ENCODE data around the gene LASP1NB.
A peak's percentile ranks its signal among the peaks of the same experiment; 100 is the strongest.

LASP1NB gene

DNA sequence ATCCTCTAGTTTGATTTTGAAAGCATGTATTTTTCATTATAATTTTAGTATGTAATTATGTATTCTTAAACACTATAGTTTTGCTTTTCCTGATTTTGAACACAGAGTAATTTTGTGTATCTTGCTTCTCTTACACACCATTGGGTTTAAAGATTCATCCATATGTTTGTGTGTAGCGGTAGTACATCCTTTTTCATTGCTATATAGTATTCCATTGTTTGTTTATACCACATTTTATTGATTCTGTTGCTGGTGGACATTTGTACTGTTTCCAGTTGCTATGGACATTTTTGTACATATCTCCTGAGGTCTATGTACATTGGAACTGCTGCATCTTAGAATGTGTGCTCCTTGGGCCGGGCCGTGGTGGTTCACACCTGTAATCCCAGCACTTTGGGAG lies 20.5 kb upstream of the LASP1NB start:
- Mint-ChIP-seq H3K27ac (no peak overlapping the region), H3K9me3 (no peaks in the 10 kb centered on the region), H3K4me3 (no peak overlapping the region), H3K36me3 (ENCODE audit: low read depth) (peaks cover 41% of the 10 kb centered on the region), H3K27me3 (no peaks in the 10 kb centered on the region), H3K4me1 (ENCODE audit: low read depth) (peaks cover 57% of the 10 kb centered on the region)
- no peak for DNase-seq
- intact Hi-C loops (cut with micrococcal nuclease) = no loop called here
- CTCF ChIA-PET = interaction anchor here (0.7 to 1.2 kb wide), 2 partner anchors 11 to 24 kb away, joined by 3 to 4 read pairs; no protein-coding TSS in a partner anchor
- ATAC-seq = no peak
- TF ChIP-seq CTCF (IDR thresholded peaks at IDR 0.05) = no peak
- POLR2A ChIA-PET = interaction anchor here (0.7 to 4.5 kb wide), 3 partner anchors 9 to 50 kb away, joined by 3 to 25 read pairs (median 3); no protein-coding TSS in a partner anchor

DNA sequence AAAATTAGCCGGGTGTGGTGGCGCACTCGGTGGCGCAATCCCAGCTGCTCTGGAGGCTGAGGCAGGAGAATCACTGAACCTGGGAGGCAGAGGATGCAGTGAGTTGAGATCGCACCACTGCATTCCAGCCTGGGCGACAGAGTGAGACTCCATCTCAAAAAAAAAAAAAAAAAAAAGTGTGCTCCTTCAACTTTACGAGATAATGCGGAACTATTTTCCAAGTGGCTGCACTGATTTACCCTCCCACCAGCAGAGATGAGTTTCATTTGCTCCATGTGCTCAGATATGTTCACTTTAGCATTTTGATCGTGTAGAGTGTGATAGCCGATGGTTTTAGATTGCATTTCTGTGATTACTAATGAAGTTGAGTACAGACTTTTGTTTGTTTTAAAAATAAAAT lies 20.0 kb upstream of the LASP1NB start:
- H3K4me1 Mint-ChIP-seq (ENCODE audit: low read depth) = peaks cover 59% of the 10 kb centered on the region
- DNase-seq (no peak), ATAC-seq (no peak)
- H3K27me3 Mint-ChIP-seq = no peaks in the 10 kb centered on the region
- peaks cover 45% of the 10 kb centered on the region for H3K36me3 Mint-ChIP-seq (ENCODE audit: low read depth)
- H3K4me3 Mint-ChIP-seq = no peak overlapping the region
- POLR2A ChIA-PET = interaction anchor here (1.4 kb wide), 1 partner anchor 15 kb away, joined by 4 read pairs; no protein-coding TSS in a partner anchor
- no peaks in the 10 kb centered on the region for H3K9me3 Mint-ChIP-seq
- CTCF ChIA-PET = no interaction called here
- TF ChIP-seq CTCF (IDR thresholded peaks at IDR 0.05) = no peak
- H3K27ac Mint-ChIP-seq = no peak overlapping the region
- intact Hi-C loops (cut with micrococcal nuclease) = no loop called here

DNA sequence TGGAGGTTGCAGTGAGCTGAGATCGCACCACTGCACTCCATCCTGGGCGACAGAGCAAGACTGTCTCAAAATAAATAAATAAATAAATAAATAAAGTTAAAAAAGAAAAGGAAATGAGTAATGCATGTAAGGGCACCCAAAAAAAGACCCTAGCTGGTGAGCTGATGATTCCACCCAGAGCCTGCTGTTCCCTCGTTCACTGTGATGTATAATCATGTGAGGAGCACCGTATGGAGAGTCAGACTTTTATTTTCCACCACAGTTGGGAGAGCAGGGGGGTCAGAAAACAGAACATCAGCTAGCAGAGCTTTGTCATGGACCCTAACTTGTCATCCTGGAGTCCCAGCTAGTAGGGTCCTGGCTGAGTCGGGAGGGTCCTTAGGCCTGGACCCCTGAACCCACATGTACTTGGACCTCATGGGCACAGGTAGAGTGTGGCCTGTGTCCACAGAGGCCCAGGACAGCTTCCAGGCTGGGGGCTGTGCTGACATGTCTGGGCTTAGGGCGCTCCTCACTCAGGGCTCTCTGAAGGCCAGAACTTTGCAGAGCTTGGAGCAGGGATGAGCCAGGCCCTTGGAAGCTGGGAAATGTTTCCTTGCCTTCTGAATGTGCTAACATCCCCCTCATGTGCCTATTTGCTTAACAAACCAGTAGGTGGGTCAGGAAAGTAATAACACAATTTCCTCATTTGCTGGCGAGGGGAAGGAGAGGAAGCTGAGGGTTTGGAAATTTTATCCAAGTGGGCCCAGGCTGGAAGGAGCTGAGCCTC lies 18.8 kb upstream of the LASP1NB start:
- CTCF ChIA-PET = interaction anchor here (1.1 to 1.7 kb wide), 6 partner anchors 10 to 268 kb away, joined by 3 to 5 read pairs (median 4); no protein-coding TSS in a partner anchor
- Mint-ChIP-seq H3K9me3 (no peaks in the 10 kb centered on the region), H3K27me3 (no peaks in the 10 kb centered on the region), H3K4me1 (ENCODE audit: low read depth) (peaks cover 48% of the 10 kb centered on the region), H3K4me3 (no peak overlapping the region), H3K36me3 (ENCODE audit: low read depth) (peaks cover 39% of the 10 kb centered on the region), H3K27ac (peak overlapping the region; percentile 67)
- no peak for ATAC-seq
- DNase-seq = no peak
- no peak for TF ChIP-seq CTCF (IDR thresholded peaks at IDR 0.05)
- intact Hi-C loops (cut with micrococcal nuclease) = no loop called here
- POLR2A ChIA-PET = interaction anchor here (0.8 to 1.6 kb wide), 10 partner anchors 8 to 1159 kb away, joined by 3 to 8 read pairs (median 3); partner anchors contain the start of genes LASP1NB and RPL23

- DNase-seq (no peak), ATAC-seq (no peak)
- intact Hi-C loops (cut with micrococcal nuclease) = no loop called here
- Mint-ChIP-seq H3K36me3 (ENCODE audit: low read depth) (peaks cover 33% of the 10 kb centered on the region), H3K4me3 (no peak overlapping the region), H3K27ac (peak overlapping the region; percentile 66), H3K27me3 (no peaks in the 10 kb centered on the region), H3K9me3 (no peaks in the 10 kb centered on the region), H3K4me1 (ENCODE audit: low read depth) (peaks cover 44% of the 10 kb centered on the region)
- TF ChIP-seq CTCF (IDR thresholded peaks at IDR 0.05) = no peak
- CTCF ChIA-PET = interaction anchor here (1.1 kb wide), 3 partner anchors 10 to 75 kb away, joined by 3 to 5 read pairs (median 3); no protein-coding TSS in a partner anchor
- POLR2A ChIA-PET = interaction anchor here (0.5 to 1.2 kb wide), 5 partner anchors 10 to 130 kb away, joined by 3 read pairs; no protein-coding TSS in a partner anchor
Observed at GRCh38 chr17:38907930-38908675, 17.3 kb upstream of the LASP1NB start.
